Left lung (tissue), 10 donors: ENCODE measurements around the gene ATP6V0A4. TPM values are rescaled to one million over a fixed set of nuclear protein-coding genes. Genes with fewer than 3 reads are reported as not detected.
"Not testable (repeated sequence)": the region's sequence is repeated elsewhere in the genome, so short reads cannot be mapped to it uniquely, and the experiment has no call there.

Experiments used
- ATAC-seq: fragments of 200-7000 bp; cut with Tn5 transposase; one replicate; pipeline ENCODE4 v1.9.1; 2020; ENCODE audit warnings: moderate library complexity
- DNase-seq, 4 donors: peaks; one replicate each; pipeline ENCODE4 v3.0.0-alpha.2; 2013 to 2020
- H3K27ac ChIP-seq, 2 donors: fragments of 200-600 bp; sonication (generic) in 1 of 2; one replicate each; pipeline versions ENCODE4 v1.5.0 to v1.8.0; 2020 to 2021
- H3K27me3 ChIP-seq, 2 donors: fragments of 200-600 bp; sonication (generic) in 1 of 2; one replicate each; pipeline versions ENCODE4 v1.5.0 to v1.8.0; 2020 to 2021
- H3K36me3 ChIP-seq, 2 donors: fragments of 200-600 bp; sonication (generic) in 1 of 2; one replicate each; pipeline versions ENCODE4 v1.5.0 to v1.8.0; 2020 to 2021
- H3K4me1 ChIP-seq, 2 donors: fragments of 200-600 bp; one replicate each; pipeline ENCODE4 v1.8.0; 2021
- H3K4me3 ChIP-seq, 2 donors: fragments of 200-600 bp; sonication (generic) in 1 of 2; one replicate each; pipeline versions ENCODE4 v1.5.0 to v1.8.0; 2020 to 2021; ENCODE audit warnings: mild to moderate bottlenecking in 1 of 2
- H3K9me3 ChIP-seq, 2 donors: fragments of 200-600 bp; sonication (generic) in 1 of 2; one replicate each; pipeline versions ENCODE4 v1.5.0 to v1.8.0; 2020 to 2021
- intact Hi-C, 2 donors: fragments of 100-400 bp; cut with DNase I; formaldehyde crosslinking; loops; one replicate each; pipeline versions ENCODE4 v1.11.2 to v1.14.2; 2022
- polyA plus RNA-seq, 6 donors: library from polyadenylated mRNA; unstranded; fragments of 120-200 nt; gene quantifications; one replicate each; pipeline ENCODE4 v1.2.1, GENCODE V29; 2013; ENCODE audit not compliant: insufficient read length in 6 of 6
- total RNA-seq, 2 donors: library from RNA; stranded (reverse); fragmentation: NEBNext Ultra II Directional; extraction: Animal tissue kit (Norgen Biotek cat#: 25700); gene quantifications; one replicate each; pipeline ENCODE4 v1.2.1, GENCODE V29; 2021
- TF ChIP-seq, protein P1 (sequence below), 2 donors: fragments of 200-600 bp; sonication (generic) in 1 of 2; IDR thresholded peaks; one replicate each; pipeline versions ENCODE4 v1.5.0 to v1.8.0; 2021; ENCODE audit warnings: antibody characterized with exemption in 2 of 2
- donor health status: DM: no; HTN: yes; CAD: no.
- donor health status: DM: no; HTN: no; CAD: no.

Gene ATP6V0A4
- total and polyA plus RNA-seq, 8 donors: 0.52 to 7.3 (median 0.87) TPM

DNA sequence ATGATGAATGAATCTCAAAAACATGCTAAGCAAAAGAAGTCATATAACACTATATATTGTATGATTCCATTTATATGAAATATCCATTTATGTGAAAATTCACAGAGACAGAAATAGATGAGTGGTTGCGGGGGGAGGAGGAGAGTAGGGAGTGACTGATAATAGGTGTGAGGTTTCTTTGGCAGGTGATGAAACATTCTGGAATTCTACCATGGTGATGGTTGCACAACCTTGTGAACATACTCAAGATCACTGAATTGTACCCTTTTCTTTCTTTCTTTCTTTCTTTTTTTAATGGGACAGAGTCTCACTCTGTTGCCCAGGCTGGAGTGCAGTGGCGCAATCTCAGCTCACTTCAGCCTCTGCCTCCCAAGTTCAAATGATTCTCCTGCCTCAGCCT lies 107.5 kb downstream of the ATP6V0A4 start:
- no peak for DNase-seq
- no peaks in the 10 kb centered on the region for H3K4me1 ChIP-seq
- no peaks in the 10 kb centered on the region for H3K27me3 ChIP-seq
- TF ChIP-seq, protein P1, sequence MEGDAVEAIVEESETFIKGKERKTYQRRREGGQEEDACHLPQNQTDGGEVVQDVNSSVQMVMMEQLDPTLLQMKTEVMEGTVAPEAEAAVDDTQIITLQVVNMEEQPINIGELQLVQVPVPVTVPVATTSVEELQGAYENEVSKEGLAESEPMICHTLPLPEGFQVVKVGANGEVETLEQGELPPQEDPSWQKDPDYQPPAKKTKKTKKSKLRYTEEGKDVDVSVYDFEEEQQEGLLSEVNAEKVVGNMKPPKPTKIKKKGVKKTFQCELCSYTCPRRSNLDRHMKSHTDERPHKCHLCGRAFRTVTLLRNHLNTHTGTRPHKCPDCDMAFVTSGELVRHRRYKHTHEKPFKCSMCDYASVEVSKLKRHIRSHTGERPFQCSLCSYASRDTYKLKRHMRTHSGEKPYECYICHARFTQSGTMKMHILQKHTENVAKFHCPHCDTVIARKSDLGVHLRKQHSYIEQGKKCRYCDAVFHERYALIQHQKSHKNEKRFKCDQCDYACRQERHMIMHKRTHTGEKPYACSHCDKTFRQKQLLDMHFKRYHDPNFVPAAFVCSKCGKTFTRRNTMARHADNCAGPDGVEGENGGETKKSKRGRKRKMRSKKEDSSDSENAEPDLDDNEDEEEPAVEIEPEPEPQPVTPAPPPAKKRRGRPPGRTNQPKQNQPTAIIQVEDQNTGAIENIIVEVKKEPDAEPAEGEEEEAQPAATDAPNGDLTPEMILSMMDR (IDR thresholded peaks at IDR 0.05): no peak
- no peaks in the 10 kb centered on the region for H3K36me3 ChIP-seq
- no peaks in the 10 kb centered on the region for H3K9me3 ChIP-seq
- no peak for ATAC-seq
- H3K27ac ChIP-seq: no peak overlapping the region
- intact Hi-C loops: no loop called here
- no peak overlapping the region for H3K4me3 ChIP-seq

DNA sequence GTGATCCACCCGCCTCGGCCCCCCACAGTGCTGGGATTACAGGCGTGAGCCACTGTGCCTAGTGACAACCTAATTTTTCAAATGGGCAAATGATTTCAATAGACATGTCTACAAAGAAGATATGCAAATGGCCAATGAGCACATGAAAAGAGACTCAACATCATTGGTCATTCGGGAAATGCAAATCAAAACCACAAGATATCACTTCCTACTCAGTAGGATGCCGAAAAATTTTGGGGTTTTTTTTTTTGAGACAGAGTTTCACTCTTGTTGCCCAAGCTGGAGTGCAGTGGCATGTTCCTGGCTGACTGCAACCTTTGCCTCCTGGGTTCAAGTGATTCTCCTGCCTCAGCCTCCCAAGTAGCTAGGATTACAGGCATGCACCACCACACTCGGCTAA lies 110.0 kb downstream of the ATP6V0A4 start:
- DNase-seq, H3K9me3 ChIP-seq, ATAC-seq, H3K4me3 ChIP-seq, H3K4me1 ChIP-seq, H3K27ac ChIP-seq, H3K27me3 ChIP-seq, H3K36me3 ChIP-seq, intact Hi-C loops: not testable (repeated sequence)

- Histone ChIP-seq H3K9me3 (no peaks in the 10 kb centered on the region), H3K27me3 (no peaks in the 10 kb centered on the region), H3K4me3 (no peak overlapping the region), H3K36me3 (no peaks in the 10 kb centered on the region), H3K27ac (no peak overlapping the region), H3K4me1 (no peaks in the 10 kb centered on the region)
- DNase-seq (no peak), ATAC-seq (no peak)
- TF ChIP-seq, protein P1 (IDR thresholded peaks at IDR 0.05): no peak
- intact Hi-C loops: no loop called here
Measured at GRCh38 chr7:138684340-138684739, 113.7 kb downstream of the ATP6V0A4 start.

DNA sequence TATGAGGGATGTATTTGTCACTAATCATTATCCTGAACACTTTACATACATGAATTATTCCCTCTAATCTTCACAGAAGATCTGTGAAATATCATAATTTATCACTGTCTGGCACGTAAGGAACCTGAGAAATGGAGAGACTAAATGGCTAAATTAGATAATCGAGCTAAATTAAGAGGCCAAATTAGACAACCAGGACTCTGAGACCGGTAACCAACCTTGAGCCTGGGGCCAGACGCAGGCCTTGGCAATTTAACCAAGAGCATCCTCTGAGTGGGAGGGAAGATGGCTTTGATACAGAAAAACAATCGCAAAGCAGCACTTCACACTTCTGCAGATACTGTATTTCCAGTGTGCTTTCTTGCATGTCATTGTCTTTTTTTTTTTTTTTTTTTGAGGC lies 118.2 kb downstream of the ATP6V0A4 start:
- no peaks in the 10 kb centered on the region for H3K27me3 ChIP-seq
- H3K4me3 ChIP-seq: no peak overlapping the region
- ATAC-seq: no peak
- H3K4me1 ChIP-seq: no peaks in the 10 kb centered on the region
- no peak for DNase-seq
- H3K27ac ChIP-seq: no peak overlapping the region
- H3K9me3 ChIP-seq: no peaks in the 10 kb centered on the region
- no peaks in the 10 kb centered on the region for H3K36me3 ChIP-seq
- TF ChIP-seq, protein P1 (IDR thresholded peaks at IDR 0.05): no peak
- intact Hi-C loops: no loop called here

DNA sequence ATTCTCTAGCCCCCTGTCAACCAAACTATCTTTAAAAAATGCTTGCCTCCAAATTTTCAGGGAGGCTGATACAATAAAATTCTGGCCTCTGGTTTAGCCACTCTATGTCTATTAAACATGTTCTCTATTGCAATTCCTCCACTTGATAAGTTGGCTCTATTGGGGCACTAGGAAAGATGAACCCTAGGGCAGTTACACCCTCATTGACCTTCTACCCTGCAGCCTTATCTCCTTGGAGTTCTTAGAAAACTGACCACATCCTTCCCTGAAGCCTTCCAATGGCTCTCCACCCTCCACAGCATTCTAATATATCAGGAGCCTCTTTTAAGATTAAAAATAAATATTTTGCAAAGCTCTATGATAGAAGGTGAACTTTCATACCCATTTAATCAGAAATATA lies 127.4 kb downstream of the ATP6V0A4 start:
- no peak for ATAC-seq
- no peaks in the 10 kb centered on the region for H3K9me3 ChIP-seq
- no peak for DNase-seq
- no peaks in the 10 kb centered on the region for H3K36me3 ChIP-seq
- intact Hi-C loops: no loop called here
- TF ChIP-seq, protein P1 (IDR thresholded peaks at IDR 0.05): no peak
- H3K27ac ChIP-seq: no peak overlapping the region
- H3K4me1 ChIP-seq: no peaks in the 10 kb centered on the region
- H3K4me3 ChIP-seq: no peak overlapping the region
- peaks cover 0 to 4% of the 10 kb centered on the region in 2 donors for H3K27me3 ChIP-seq

DNA sequence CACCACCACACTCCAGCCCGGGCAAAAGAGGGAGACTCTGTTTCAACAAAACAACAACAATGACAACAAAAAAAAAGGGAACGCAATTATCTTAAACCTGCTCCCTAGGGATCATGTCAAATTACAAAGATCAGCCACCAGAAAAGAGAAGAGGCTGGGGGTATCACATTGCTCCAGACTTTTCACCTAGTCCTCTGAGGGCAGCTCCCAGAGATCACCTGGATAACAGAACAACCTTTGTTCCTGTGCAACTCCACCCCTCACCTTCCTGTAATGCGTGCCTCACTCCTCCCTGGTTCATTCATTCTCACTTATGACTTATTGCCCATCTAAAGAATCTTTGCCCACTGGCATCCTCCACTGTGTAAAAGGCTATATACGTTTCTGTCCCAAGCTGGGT lies 128.6 kb downstream of the ATP6V0A4 start:
- H3K4me1 ChIP-seq: no peaks in the 10 kb centered on the region
- H3K9me3 ChIP-seq: no peaks in the 10 kb centered on the region
- H3K36me3 ChIP-seq: no peaks in the 10 kb centered on the region
- TF ChIP-seq, protein P1 (IDR thresholded peaks at IDR 0.05): no peak
- no peak for ATAC-seq
- no peak overlapping the region for H3K4me3 ChIP-seq
- H3K27me3 ChIP-seq: peaks cover 0 to 12% of the 10 kb centered on the region in 2 donors
- intact Hi-C loops: no loop called here
- DNase-seq: no peak
- H3K27ac ChIP-seq: no peak overlapping the region
